GM18517 (cell line): Measurements from ENCODE around the gene PRR35.

Experiments
- ATAC-seq: cut with Tn5 transposase; IDR thresholded peaks from one replicate; pipeline ENCODE4 v1.9.1; 2021; ENCODE audit warnings: mild to moderate bottlenecking, moderate library complexity; ENCODE audit not compliant: unreplicated experiment

PRR35 gene

GRCh38 chr16:546909-547770, 13.1 kb upstream of the PRR35 start:
- no peak for ATAC-seq

DNA sequence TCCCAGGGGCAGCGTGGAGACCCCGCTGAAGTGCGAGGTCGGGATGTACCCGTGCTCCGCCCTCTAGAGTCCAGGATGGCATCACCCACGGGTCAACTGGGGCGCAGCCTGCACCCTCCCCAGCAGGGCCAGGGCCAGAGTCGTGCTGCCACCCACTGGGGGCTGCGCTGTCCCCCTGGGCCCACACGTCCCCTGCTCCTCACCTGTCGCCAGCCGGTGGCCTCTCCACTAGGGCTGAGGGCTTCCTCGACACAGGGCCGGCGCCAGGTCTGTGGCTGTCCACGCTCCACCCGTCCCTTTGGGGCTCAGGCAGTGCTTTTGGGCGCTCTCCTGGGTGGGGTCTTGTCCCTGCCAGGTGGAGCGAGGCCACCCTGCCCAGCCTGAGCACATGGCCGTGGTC, 11.6 kb upstream of the PRR35 start:
- no peak for ATAC-seq

DNA sequence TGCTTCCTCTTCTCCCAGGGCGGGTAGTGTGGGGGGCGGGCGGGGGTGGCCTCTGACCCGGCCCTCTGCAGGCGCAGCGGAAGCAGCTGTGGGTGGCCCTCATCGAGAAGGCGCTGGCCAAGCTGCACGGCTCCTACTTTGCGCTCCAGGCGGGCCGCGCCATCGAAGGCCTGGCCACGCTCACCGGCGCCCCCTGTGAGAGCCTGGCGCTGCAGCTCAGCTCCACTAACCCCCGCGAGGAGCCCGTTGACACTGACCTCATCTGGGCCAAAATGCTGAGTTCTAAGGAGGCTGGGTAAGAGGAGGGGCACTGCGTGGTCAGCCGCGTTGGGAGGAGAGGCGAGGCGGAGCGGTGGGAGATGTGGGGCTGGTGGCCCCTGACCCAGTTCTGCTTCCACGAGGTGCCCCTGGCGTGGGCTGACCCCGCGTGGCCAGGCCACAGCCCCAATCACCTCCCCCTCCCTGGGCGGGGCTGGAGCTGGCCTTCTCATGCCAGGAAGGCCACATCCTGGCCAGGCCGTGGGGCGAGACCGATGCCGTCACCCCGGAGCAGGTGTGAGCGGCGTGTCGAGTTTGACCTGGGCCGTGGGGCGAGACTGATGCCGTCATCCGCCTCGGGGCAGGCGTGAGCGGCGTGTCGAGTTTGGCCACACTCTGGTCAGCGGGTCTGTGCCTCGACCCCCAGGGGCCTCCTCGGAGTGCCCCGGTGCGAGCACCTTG, 10.5 kb upstream of the PRR35 start:
- ATAC-seq, result no peak

GRCh38 chr16:551210-551609, 9.0 kb upstream of the PRR35 start:
- no peak for ATAC-seq

DNA sequence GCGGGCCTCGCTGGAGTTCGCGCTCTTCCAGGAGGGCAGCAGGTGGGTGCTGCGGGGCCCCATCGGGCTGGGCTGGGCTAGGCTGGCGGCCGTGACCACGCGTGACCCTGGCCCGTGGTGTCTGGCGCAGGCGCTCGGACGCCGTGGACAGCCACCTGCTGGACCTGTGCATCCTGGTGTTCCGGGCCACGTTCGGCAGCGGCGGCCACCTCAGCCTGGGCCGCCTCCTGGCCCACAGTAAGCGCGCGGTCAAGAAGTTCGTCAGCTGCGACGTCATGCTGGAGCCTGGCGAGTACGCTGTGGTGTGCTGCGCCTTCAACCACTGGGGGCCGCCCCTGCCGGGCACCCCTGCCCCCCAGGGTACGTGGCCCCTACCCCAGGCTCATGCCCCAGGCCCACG, 8.0 kb upstream of the PRR35 start:
- no peak for ATAC-seq

- ATAC-seq, result no peak
Observed at GRCh38 chr16:553601-554296, 6.4 kb upstream of the PRR35 start.

GRCh38 chr16:554297-554621, 5.9 kb upstream of the PRR35 start:
- no peak for ATAC-seq

DNA sequence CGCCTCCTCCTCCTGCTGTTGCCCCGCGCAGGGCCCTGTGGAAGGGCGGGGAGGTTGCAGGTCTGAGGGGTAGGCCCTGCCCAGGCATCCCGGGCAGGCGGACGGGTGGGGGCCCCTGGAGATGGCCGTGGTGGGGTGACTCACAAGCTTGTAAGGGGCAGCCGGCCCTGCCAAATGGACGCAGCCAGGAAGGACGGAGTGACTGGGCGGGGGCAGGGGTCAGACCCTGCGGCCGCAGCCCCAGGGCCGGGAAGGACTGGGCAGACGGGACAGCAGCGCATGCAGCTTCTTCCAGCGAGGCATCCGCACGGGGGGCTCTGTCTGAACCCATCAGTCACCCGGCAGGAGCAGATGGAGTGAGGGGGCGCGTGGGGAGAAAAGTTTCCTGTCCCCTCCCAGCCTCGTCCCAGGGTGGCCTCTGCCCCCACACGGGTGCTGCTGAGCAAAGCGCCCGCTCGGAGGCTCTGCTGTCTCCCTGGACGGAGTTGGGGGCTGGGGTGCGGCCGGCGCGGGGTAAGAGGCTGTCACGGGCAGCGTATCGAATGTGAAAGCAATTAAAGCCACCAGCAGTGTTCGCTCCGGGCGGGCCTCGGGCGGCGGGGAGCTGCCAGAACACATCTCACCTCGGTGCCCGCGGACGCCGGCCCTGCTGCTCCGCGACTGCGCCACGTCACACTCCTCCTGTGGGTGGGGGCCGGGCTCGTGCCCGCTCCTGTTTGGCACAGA, 5.4 kb upstream of the PRR35 start:
- ATAC-seq, result no peak

DNA sequence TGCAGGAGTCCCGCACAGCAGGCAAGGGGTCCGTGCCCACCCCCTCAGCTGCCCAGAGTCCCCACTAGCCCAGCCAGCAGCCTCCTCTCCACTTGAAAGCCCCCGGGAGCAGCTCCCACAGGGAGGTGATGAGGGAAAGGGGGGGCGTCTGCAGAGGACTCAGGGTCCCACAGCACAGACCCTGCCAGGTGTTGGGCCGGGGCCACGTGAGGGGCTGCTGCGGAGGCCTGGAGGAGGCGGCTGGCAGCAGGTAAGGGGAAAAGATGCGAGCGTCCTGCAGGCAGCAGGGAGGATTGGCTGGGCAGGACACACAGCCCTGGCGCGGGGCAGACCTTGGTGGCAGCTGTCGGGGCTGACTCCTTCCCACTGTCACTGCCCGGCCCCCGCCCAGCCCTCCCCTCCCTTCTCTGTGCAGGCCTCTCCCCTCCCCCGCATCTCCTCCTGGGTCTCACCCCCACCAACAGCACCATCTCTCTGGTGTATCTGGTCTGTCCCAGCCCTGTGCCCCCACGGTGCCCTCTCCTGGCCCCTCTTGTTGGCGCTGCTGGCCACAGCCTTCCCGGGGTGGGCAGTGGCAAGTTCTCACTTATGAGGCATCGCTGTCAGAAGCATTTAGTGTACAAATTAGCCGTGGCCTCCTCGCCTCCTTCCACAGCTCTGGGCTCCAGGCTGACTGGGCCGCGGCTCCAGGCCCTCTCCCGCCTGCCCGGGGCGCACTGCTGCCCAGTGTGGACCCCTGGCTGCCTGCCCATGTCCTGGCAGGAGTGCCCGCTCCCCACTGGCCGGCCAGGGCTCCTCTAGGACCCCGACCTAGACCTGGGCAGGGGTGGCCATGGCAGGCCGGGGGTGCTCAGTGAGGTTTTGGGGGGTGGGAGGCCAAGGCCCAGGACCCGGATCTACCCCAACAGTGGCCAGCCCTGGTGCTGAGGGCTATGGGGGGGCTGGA, 4.4 kb upstream of the PRR35 start:
- ATAC-seq, result no peak

DNA sequence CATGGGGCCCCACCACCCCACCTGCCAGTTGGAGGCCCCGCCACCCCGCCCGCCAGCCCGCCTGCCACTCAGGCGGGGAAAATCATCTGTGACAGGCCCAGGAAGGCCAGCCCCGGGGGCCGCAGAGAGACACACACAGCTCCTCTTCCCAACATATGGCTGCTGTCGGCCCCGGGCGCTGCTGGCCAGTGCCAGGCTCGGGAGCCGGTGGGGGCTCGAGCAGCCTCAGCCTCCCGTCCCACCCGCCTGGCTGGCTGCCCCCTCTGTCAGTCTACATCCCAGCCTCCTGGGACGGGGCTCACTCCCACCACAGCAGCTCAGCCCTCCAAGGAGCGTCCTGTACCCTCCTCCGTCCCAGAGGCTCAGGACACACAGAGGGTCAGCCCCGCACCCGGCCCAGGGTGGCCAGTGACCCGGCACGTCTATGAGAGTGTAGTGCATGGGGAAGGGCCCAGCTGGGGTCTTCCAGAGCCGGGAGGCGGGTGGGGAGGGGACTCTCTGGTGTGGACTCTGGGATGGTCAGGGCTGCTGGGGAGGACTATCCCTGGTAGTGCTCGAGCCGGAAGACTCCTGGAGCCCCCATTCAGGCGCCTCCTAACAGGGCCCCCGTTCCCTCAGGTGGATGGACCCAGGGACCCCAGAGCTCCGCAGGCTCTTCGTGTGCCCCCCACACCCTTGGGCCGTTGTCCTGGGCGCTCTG, 3.6 kb upstream of the PRR35 start:
- ATAC-seq, result no peak

GRCh38 chr16:557463-558297, 2.5 kb upstream of the PRR35 start:
- no peak for ATAC-seq

DNA sequence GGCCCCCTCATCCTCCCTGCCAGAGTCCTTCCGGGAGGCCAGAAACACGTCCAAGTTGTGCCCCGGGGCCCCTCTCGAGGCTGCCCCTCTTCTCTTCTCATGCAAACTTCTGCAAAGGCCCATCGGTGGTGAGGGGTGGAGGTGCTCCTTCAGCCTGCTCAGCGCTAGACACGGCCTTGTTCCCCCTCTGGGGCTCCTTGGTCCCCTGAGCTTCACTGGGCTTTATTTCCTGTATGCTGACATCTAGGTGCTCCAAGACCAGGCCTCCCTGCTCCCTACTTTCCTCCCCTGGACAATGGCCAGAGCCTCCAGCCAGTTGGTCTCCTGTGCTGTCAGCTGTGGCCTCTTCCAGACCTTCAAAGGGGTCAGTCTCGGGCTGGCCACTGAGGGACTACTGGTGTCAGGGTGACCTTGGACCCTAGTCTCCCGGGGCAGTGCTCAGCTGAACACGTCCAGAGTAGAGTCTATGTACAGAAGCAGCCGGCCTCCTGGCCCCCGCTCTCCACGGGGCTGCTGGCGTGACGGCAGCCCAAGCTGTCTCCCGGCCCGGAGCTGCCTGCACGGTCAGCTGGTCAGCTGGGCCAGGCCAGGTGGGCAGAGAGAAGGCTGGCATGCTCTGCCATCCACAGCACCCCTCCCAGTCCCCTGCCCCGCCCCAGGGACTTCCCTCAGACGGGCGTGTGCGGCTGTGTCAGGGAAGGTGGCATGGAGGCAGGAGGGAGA, 1.7 kb upstream of the PRR35 start:
- ATAC-seq, result no peak

DNA sequence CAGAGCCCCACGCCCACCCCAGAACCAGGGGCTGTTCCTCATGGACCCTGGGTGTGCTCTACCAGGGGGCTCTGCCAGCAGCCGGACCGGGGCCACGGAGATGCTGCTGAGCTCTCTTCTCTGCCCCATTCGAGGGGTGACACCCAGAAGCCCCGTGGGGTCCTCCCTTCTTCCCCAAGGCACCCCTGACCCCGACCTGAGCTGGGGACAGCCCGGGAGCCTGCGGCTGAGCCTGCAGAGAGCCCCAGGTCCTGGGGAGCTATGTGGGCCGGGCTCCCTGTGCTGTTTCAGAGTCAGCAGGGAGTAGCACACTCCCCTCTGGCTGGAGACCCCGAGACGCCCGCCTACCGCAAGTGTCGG, 1.2 kb upstream of the PRR35 start:
- no peak for ATAC-seq

DNA sequence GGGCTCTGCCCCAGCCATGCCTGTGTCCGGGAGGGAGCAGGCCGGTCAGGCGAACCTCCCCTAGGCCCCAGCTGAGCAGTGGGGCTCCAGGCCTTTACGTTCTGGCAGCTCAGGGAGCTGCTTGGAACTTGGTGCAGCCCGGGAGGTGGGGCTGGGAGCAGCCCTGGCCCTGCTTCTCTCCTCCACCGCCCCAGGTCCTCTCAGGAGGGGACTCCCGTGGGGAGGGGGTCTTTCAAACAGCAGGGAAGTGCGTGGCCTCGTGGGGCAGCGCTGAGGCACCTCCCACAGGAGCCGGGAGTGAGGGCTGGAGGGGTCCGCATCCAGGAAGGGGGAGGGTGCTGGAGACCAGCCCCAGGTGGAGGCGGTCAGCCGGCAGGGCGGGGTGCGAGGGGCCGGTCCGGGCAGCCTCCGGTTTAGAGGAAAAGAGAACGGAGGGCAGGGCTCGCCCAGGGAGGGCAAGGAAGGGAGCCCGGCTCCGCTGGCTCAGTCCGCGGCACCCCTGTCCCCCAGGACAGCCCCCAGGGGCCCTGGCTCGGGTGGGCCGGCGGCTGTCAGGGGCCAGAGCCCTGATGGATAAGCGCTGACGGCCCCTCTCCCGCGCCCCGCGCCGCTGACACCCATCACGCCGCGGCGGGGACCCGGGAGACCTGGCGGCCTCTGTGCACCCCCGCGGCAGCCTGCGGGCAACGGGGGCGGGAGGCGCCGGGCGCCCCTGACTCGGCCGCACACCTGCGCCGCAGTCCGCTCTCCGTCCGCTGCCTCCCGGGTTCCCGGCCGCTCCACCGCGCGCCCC, 587 bp upstream of the PRR35 start:
- no peak for ATAC-seq

- ATAC-seq, result no peak
Observed at GRCh38 chr16:560701-561412, 663 bp downstream of the PRR35 start.

- ATAC-seq, result no peak
Observed at GRCh38 chr16:561413-561794, 1.2 kb downstream of the PRR35 start.
